Measurements from ENCODE around the gene CHRD. TPM values are rescaled to one million over a fixed set of nuclear protein-coding genes. Genes with fewer than 3 reads are reported as not detected.
A peak's percentile ranks its signal among the peaks of the same experiment; 100 is the strongest.

CHRD gene
- total and polyA plus RNA-seq, 9 of the 15 experiments (the other 6 are each of a cell fraction or from before 2014, with no cell fraction given): 0.11 to 1.3 (median 0.59) TPM; not detected in 3

DNA sequence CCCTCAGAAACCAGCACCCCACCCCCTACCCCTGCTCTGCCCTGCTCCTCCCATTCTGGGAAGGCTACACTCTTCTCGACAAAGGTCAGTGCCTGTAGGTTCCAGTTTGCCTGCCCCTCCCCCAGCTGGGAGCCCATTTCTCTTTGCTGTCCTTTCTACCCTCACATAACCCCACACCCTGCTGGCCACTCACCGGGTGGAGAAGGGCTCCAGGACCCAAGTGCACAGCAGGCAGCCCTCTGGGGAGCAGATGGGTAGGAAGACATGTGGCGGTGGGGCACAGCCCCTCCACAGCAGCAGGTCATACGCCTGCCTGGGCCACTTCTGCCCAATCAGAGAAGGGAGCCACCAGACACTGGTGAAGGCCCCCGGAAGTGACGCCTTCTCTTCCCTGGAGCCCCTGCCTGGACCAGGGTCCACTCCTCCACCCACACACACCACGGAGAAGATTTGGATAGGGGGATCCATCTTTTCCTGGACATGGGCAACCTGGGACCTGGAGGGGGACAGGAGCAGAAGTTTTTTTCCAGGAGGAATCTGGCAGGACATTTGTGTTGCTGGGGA lies 1.9 kb upstream of the CHRD start, which contains the start of gene THPO (continued):
- TF ChIP-seq RBFOX2 (IDR thresholded peaks at IDR 0.05; ENCODE audit: low read depth, low read length) (peak; percentile 40), CHD1 (IDR thresholded peaks at IDR 0.05; ENCODE audit: low read length) (no peak), EGR1 (conservative IDR thresholded peaks at IDR 0.05) (peak; percentile 45; the same call in 1 of the 2 replicates)
- TF ChIP-seq, protein P1, sequence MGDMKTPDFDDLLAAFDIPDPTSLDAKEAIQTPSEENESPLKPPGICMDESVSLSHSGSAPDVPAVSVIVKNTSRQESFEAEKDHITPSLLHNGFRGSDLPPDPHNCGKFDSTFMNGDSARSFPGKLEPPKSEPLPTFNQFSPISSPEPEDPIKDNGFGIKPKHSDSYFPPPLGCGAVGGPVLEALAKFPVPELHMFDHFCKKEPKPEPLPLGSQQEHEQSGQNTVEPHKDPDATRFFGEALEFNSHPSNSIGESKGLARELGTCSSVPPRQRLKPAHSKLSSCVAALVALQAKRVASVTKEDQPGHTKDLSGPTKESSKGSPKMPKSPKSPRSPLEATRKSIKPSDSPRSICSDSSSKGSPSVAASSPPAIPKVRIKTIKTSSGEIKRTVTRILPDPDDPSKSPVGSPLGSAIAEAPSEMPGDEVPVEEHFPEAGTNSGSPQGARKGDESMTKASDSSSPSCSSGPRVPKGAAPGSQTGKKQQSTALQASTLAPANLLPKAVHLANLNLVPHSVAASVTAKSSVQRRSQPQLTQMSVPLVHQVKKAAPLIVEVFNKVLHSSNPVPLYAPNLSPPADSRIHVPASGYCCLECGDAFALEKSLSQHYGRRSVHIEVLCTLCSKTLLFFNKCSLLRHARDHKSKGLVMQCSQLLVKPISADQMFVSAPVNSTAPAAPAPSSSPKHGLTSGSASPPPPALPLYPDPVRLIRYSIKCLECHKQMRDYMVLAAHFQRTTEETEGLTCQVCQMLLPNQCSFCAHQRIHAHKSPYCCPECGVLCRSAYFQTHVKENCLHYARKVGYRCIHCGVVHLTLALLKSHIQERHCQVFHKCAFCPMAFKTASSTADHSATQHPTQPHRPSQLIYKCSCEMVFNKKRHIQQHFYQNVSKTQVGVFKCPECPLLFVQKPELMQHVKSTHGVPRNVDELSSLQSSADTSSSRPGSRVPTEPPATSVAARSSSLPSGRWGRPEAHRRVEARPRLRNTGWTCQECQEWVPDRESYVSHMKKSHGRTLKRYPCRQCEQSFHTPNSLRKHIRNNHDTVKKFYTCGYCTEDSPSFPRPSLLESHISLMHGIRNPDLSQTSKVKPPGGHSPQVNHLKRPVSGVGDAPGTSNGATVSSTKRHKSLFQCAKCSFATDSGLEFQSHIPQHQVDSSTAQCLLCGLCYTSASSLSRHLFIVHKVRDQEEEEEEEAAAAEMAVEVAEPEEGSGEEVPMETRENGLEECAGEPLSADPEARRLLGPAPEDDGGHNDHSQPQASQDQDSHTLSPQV (IDR thresholded peaks at IDR 0.05): peak; percentile 60
- TF ChIP-seq, protein P2, sequence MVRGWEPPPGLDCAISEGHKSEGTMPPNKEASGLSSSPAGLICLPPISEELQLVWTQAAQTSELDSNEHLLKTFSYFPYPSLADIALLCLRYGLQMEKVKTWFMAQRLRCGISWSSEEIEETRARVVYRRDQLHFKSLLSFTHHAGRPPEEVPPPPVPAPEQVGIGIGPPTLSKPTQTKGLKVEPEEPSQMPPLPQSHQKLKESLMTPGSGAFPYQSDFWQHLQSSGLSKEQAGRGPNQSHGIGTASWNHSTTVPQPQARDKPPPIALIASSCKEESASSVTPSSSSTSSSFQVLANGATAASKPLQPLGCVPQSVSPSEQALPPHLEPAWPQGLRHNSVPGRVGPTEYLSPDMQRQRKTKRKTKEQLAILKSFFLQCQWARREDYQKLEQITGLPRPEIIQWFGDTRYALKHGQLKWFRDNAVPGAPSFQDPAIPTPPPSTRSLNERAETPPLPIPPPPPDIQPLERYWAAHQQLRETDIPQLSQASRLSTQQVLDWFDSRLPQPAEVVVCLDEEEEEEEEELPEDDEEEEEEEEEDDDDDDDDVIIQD (CRISPR knock-in tag; IDR thresholded peaks at IDR 0.05): no peak
- TF ChIP-seq, protein P3, sequence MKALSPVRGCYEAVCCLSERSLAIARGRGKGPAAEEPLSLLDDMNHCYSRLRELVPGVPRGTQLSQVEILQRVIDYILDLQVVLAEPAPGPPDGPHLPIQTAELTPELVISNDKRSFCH (CRISPR knock-in tag; IDR thresholded peaks at IDR 0.05): no peak
- TF ChIP-seq, protein P3 (tag; IDR thresholded peaks at IDR 0.05): peak; percentile 53; the same call in 1 of the 2 replicates
- TF ChIP-seq, protein P4, sequence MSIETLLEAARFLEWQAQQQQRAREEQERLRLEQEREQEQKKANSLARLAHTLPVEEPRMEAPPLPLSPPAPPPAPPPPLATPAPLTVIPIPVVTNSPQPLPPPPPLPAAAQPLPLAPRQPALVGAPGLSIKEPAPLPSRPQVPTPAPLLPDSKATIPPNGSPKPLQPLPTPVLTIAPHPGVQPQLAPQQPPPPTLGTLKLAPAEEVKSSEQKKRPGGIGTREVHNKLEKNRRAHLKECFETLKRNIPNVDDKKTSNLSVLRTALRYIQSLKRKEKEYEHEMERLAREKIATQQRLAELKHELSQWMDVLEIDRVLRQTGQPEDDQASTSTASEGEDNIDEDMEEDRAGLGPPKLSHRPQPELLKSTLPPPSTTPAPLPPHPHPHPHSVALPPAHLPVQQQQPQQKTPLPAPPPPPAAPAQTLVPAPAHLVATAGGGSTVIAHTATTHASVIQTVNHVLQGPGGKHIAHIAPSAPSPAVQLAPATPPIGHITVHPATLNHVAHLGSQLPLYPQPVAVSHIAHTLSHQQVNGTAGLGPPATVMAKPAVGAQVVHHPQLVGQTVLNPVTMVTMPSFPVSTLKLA (conservative IDR thresholded peaks at IDR 0.05): 0 out of 4 replicates have a peak, but pooled peaks of 1 of the 2 experiments have one; percentile 41
- TF ChIP-seq, protein P5, sequence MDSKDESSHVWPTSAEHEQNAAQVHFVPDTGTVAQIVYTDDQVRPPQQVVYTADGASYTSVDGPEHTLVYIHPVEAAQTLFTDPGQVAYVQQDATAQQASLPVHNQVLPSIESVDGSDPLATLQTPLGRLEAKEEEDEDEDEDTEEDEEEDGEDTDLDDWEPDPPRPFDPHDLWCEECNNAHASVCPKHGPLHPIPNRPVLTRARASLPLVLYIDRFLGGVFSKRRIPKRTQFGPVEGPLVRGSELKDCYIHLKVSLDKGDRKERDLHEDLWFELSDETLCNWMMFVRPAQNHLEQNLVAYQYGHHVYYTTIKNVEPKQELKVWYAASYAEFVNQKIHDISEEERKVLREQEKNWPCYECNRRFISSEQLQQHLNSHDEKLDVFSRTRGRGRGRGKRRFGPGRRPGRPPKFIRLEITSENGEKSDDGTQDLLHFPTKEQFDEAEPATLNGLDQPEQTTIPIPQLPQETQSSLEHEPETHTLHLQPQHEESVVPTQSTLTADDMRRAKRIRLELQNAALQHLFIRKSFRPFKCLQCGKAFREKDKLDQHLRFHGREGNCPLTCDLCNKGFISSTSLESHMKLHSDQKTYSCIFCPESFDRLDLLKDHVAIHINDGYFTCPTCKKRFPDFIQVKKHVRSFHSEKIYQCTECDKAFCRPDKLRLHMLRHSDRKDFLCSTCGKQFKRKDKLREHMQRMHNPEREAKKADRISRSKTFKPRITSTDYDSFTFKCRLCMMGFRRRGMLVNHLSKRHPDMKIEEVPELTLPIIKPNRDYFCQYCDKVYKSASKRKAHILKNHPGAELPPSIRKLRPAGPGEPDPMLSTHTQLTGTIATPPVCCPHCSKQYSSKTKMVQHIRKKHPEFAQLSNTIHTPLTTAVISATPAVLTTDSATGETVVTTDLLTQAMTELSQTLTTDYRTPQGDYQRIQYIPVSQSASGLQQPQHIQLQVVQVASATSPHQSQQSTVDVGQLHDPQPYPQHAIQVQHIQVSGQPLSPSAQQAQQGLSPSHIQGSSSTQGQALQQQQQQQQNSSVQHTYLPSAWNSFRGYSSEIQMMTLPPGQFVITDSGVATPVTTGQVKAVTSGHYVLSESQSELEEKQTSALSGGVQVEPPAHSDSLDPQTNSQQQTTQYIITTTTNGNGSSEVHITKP (IDR thresholded peaks at IDR 0.05; ENCODE audit: partially characterized antibody): peak; percentile 33

All from K562 (cell line).